Limb (tissue), 2 donors: Measurements from ENCODE around the gene CDH20.

Experiments
- DNase-seq, 2 donors: peaks; one replicate each; pipeline ENCODE4 v3.0.0-alpha.2; 2016; ENCODE audit errors: extremely low spot score in 2 of 2

The CDH20 gene

GRCh38 chr18:61333271-61333745 lies at the start of gene CDH20:
Gene CDH20, plus strand, starts transcription at chr18:61333430.
- peak in 1 of 2 donors; percentile 55 for DNase-seq

- no peak for DNase-seq
Observed at GRCh38 chr18:61284039-61284438, 49.2 kb upstream of the CDH20 start.

- no peak for DNase-seq
Observed at GRCh38 chr18:61285777-61286176, 47.5 kb upstream of the CDH20 start.

GRCh38 chr18:61286867-61287266 lies 46.4 kb upstream of the CDH20 start:
- DNase-seq = no peak

- DNase-seq = no peak
Observed at GRCh38 chr18:61290616-61291015, 42.6 kb upstream of the CDH20 start.

GRCh38 chr18:61292280-61293035 lies 40.8 kb upstream of the CDH20 start:
- DNase-seq = no peak

GRCh38 chr18:61295153-61295552 lies 38.1 kb upstream of the CDH20 start:
- DNase-seq = no peak

- no peak for DNase-seq
Observed at GRCh38 chr18:61308004-61308403, 25.2 kb upstream of the CDH20 start.

GRCh38 chr18:61308795-61309393 lies 24.3 kb upstream of the CDH20 start:
- no peak for DNase-seq

- DNase-seq = peak in 1 of 2 donors; percentile 63
Observed at GRCh38 chr18:61322265-61322873, 10.9 kb upstream of the CDH20 start.

GRCh38 chr18:61323951-61324350 lies 9.3 kb upstream of the CDH20 start:
- no peak for DNase-seq

GRCh38 chr18:61326407-61326806 lies 6.8 kb upstream of the CDH20 start:
- no peak for DNase-seq

GRCh38 chr18:61329398-61329797 lies 3.8 kb upstream of the CDH20 start:
- no peak for DNase-seq

GRCh38 chr18:61331051-61331450 lies 2.2 kb upstream of the CDH20 start:
- DNase-seq = no peak

- DNase-seq = peak in 1 of 2 donors; percentile 57
Observed at GRCh38 chr18:61333746-61334490, 688 bp downstream of the CDH20 start.

- DNase-seq = no peak
Observed at GRCh38 chr18:61334491-61334850, 1.2 kb downstream of the CDH20 start.

- DNase-seq = no peak
Observed at GRCh38 chr18:61334951-61335683, 1.9 kb downstream of the CDH20 start.

- no peak for DNase-seq
Observed at GRCh38 chr18:61335684-61336555, 2.7 kb downstream of the CDH20 start.

GRCh38 chr18:61336766-61337165 lies 3.5 kb downstream of the CDH20 start:
- no peak for DNase-seq

- no peak for DNase-seq
Observed at GRCh38 chr18:61337527-61337926, 4.3 kb downstream of the CDH20 start.
